Ishikawa (cell line): ENCODE results near the gene ZNF576.

ENCODE experiments used
- CEBPB ChIP-seq: IDR thresholded peaks from 2 replicates; pipeline ENCODE4 v1.6.1; 2012
- CREB1 ChIP-seq: IDR thresholded peaks from 2 replicates; pipeline ENCODE4 v1.6.1; 2012; ENCODE audit warnings: low read depth
- EP300 ChIP-seq: IDR thresholded peaks from 2 replicates; pipeline ENCODE4 v1.6.1; 2012; ENCODE audit warnings: borderline replicate concordance
- FOXM1 ChIP-seq: IDR thresholded peaks from 2 replicates; pipeline ENCODE4 v1.6.1; 2012; ENCODE audit warnings: low read depth, borderline replicate concordance
- NFIC ChIP-seq: IDR thresholded peaks from 2 replicates; pipeline ENCODE4 v1.6.1; 2012
- RAD21 ChIP-seq: IDR thresholded peaks from 2 replicates; pipeline ENCODE4 v1.6.1; 2012; ENCODE audit warnings: low read depth
- TAF1 ChIP-seq: IDR thresholded peaks from 2 replicates; pipeline ENCODE4 v1.6.1; 2012; ENCODE audit warnings: low read depth, mild to moderate bottlenecking
- TCF12 ChIP-seq: IDR thresholded peaks from 2 replicates; pipeline ENCODE4 v1.6.1; 2012; ENCODE audit warnings: low read depth
- TEAD4 ChIP-seq: IDR thresholded peaks from 2 replicates; pipeline ENCODE4 v1.6.1; 2012
- YY1 ChIP-seq: IDR thresholded peaks from 2 replicates; pipeline ENCODE4 v1.6.1; 2012; ENCODE audit warnings: low read depth
- TF ChIP-seq, protein P1 (sequence below): IDR thresholded peaks from 2 replicates; pipeline ENCODE4 v1.6.1; 2012; ENCODE audit warnings: low read depth, mild to moderate bottlenecking
- TF ChIP-seq, protein P2 (sequence below): IDR thresholded peaks from 2 replicates; pipeline ENCODE4 v1.6.1; 2012

DNA sequence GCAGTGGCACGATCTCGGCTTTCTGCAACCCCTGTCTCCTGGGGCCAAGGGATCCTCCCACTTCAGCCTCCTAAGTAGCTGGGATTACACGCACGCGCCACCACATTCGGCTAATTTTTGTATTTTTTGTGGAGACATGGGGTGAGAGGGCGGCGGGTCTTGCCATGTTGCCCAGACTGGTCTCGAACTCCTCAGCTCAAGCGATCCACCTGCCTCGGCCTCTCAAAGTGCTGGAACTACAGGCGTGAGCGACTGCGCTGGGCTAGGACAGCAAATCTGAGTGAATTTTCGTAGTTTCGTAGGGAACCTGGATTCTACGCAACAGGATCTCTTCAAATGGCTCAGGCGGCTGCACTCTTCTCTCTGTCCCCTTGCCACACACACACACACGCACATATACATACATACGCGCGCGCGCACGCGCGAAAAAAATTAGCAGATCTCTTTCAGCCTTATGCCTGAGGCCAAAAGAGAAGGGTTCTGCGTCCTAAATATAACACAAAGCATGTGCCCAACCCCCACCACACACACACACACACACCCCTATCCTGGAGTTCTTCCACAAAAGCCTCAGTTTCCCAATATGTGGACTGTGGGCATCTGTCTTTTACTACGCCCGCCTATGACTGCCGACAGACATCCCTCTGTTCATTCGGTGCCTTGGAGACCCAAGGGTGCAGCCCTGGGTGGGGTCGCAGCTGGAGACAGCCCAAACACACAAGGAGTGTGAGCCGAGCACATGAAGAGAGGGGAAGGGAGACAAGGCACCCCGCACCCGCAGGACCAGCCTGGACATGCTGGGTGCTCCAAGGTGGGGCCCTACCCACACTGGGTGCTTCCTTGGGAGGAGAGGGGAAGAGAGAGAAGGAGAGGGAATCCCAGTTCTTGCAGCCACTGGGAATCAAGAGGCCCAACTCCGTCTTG, 20.2 kb upstream of the ZNF576 start:
- TF ChIP-seq TEAD4 (no peak), NFIC (no peak), RAD21 (no peak), TCF12 (no peak), CREB1 (no peak), YY1 (no peak), EP300 (no peak), FOXM1 (no peak), TAF1 (no peak), CEBPB (no peak)
- TF ChIP-seq, protein P1, sequence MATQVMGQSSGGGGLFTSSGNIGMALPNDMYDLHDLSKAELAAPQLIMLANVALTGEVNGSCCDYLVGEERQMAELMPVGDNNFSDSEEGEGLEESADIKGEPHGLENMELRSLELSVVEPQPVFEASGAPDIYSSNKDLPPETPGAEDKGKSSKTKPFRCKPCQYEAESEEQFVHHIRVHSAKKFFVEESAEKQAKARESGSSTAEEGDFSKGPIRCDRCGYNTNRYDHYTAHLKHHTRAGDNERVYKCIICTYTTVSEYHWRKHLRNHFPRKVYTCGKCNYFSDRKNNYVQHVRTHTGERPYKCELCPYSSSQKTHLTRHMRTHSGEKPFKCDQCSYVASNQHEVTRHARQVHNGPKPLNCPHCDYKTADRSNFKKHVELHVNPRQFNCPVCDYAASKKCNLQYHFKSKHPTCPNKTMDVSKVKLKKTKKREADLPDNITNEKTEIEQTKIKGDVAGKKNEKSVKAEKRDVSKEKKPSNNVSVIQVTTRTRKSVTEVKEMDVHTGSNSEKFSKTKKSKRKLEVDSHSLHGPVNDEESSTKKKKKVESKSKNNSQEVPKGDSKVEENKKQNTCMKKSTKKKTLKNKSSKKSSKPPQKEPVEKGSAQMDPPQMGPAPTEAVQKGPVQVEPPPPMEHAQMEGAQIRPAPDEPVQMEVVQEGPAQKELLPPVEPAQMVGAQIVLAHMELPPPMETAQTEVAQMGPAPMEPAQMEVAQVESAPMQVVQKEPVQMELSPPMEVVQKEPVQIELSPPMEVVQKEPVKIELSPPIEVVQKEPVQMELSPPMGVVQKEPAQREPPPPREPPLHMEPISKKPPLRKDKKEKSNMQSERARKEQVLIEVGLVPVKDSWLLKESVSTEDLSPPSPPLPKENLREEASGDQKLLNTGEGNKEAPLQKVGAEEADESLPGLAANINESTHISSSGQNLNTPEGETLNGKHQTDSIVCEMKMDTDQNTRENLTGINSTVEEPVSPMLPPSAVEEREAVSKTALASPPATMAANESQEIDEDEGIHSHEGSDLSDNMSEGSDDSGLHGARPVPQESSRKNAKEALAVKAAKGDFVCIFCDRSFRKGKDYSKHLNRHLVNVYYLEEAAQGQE: no peak
- TF ChIP-seq, protein P2, sequence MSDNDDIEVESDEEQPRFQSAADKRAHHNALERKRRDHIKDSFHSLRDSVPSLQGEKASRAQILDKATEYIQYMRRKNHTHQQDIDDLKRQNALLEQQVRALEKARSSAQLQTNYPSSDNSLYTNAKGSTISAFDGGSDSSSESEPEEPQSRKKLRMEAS: no peak
